HG03521 (cell line): ENCODE measurements around the gene MACROD1.

Experiments
- ATAC-seq: cut with Tn5 transposase; IDR thresholded peaks from one replicate; pipeline ENCODE4 v1.9.1; 2021; ENCODE audit warnings: mild to moderate bottlenecking, moderate library complexity; ENCODE audit not compliant: unreplicated experiment

Gene MACROD1

GRCh38 chr11:64094463-64095260 lies 71.3 kb downstream of the MACROD1 start:
- ATAC-seq: no peak

GRCh38 chr11:64093233-64094039 lies 72.5 kb downstream of the MACROD1 start:
- ATAC-seq: no peak

- ATAC-seq: no peak
Observed at GRCh38 chr11:64092761-64093136, 73.2 kb downstream of the MACROD1 start.

- no peak for ATAC-seq
Observed at GRCh38 chr11:64092111-64092760, 73.7 kb downstream of the MACROD1 start.

- no peak for ATAC-seq
Observed at GRCh38 chr11:64090806-64091516, 75.0 kb downstream of the MACROD1 start.

GRCh38 chr11:64089915-64090805 lies 75.8 kb downstream of the MACROD1 start:
- ATAC-seq: no peak

GRCh38 chr11:64089493-64089892 lies 76.4 kb downstream of the MACROD1 start:
- no peak for ATAC-seq

- no peak for ATAC-seq
Observed at GRCh38 chr11:64089027-64089360, 76.9 kb downstream of the MACROD1 start.

GRCh38 chr11:64088162-64089026 lies 77.5 kb downstream of the MACROD1 start:
- ATAC-seq: no peak

- ATAC-seq: no peak
Observed at GRCh38 chr11:64086258-64087123, 79.4 kb downstream of the MACROD1 start.

GRCh38 chr11:64085906-64086257 lies 80.0 kb downstream of the MACROD1 start:
- no peak for ATAC-seq

- ATAC-seq: no peak
Observed at GRCh38 chr11:64084951-64085710, 80.8 kb downstream of the MACROD1 start.

GRCh38 chr11:64084146-64084950 lies 81.6 kb downstream of the MACROD1 start:
- ATAC-seq: no peak

GRCh38 chr11:64083398-64084080 lies 82.4 kb downstream of the MACROD1 start:
- ATAC-seq: no peak

GRCh38 chr11:64081745-64082442 lies 84.0 kb downstream of the MACROD1 start:
- ATAC-seq: no peak

GRCh38 chr11:64080390-64080789 lies 85.5 kb downstream of the MACROD1 start:
- no peak for ATAC-seq
